Measurements from ENCODE around the gene ZBTB18.

ZBTB18 gene

DNA sequence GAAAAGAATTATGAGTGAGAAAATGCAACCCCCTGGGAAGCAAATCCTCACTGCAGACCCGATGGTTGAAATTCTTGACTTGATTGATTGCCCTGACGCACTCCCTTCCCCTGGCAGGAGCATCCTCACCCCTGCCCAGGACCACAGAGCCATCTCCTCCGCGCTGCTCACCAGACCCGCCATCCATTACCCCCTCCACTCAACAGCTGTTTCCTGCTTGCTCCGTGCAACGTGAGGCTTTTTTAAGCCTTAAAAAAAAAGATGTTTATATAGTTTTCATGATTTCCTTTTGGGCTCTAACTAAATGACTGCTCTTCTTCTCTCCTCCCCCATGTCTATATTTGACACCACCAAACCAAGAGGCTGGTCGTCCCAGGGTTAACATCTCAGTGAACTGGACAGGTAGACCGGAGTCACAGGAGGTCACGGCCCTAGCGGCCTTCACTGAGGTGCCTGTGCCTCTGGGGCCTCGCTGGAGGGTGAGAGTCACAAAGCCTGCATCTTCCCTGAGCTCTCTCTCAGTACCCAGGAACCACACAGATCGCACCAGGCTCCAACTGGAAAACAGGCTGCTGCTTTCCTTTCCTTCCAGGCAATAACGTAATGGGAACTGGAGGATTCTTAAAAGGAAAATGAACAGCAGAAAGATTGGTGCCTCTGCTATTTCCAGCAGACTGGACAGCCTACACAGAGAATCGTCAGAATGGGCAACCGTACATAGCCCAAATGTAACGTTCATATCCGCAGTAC is 49.8 kb downstream of the ZBTB18 start:
- H3K4me3 ChIP-seq (replicated peaks; ENCODE audit: insufficient read depth, low read length), result no peak overlapping the region
- peaks cover 9% of the 10 kb centered on the region for H3K27me3 ChIP-seq (ENCODE audit: insufficient read depth, poor library complexity, severe bottlenecking)
- no peak overlapping the region for H3K27ac ChIP-seq (replicated peaks)
- no peak for DNase-seq (ENCODE audit: low read depth in 1 of 2, low spot score in 1 of 2)
- TF ChIP-seq, protein P1, sequence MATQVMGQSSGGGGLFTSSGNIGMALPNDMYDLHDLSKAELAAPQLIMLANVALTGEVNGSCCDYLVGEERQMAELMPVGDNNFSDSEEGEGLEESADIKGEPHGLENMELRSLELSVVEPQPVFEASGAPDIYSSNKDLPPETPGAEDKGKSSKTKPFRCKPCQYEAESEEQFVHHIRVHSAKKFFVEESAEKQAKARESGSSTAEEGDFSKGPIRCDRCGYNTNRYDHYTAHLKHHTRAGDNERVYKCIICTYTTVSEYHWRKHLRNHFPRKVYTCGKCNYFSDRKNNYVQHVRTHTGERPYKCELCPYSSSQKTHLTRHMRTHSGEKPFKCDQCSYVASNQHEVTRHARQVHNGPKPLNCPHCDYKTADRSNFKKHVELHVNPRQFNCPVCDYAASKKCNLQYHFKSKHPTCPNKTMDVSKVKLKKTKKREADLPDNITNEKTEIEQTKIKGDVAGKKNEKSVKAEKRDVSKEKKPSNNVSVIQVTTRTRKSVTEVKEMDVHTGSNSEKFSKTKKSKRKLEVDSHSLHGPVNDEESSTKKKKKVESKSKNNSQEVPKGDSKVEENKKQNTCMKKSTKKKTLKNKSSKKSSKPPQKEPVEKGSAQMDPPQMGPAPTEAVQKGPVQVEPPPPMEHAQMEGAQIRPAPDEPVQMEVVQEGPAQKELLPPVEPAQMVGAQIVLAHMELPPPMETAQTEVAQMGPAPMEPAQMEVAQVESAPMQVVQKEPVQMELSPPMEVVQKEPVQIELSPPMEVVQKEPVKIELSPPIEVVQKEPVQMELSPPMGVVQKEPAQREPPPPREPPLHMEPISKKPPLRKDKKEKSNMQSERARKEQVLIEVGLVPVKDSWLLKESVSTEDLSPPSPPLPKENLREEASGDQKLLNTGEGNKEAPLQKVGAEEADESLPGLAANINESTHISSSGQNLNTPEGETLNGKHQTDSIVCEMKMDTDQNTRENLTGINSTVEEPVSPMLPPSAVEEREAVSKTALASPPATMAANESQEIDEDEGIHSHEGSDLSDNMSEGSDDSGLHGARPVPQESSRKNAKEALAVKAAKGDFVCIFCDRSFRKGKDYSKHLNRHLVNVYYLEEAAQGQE (IDR thresholded peaks at IDR 0.05; ENCODE audit: insufficient replicate concordance, low read depth), result no peak
- TF ChIP-seq SPI1 (IDR thresholded peaks at IDR 0.05; ENCODE audit: borderline replicate concordance, low read depth), result no peak
- TF ChIP-seq POLR2AphosphoS5 (IDR thresholded peaks at IDR 0.05; ENCODE audit: low read depth), result no peak
- TF ChIP-seq GABPA (IDR thresholded peaks at IDR 0.05; ENCODE audit: low read depth), result no peak
- TF ChIP-seq, protein P2, sequence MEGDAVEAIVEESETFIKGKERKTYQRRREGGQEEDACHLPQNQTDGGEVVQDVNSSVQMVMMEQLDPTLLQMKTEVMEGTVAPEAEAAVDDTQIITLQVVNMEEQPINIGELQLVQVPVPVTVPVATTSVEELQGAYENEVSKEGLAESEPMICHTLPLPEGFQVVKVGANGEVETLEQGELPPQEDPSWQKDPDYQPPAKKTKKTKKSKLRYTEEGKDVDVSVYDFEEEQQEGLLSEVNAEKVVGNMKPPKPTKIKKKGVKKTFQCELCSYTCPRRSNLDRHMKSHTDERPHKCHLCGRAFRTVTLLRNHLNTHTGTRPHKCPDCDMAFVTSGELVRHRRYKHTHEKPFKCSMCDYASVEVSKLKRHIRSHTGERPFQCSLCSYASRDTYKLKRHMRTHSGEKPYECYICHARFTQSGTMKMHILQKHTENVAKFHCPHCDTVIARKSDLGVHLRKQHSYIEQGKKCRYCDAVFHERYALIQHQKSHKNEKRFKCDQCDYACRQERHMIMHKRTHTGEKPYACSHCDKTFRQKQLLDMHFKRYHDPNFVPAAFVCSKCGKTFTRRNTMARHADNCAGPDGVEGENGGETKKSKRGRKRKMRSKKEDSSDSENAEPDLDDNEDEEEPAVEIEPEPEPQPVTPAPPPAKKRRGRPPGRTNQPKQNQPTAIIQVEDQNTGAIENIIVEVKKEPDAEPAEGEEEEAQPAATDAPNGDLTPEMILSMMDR (IDR thresholded peaks at IDR 0.05; ENCODE audit: insufficient read depth, low read length), result no peak

DNA sequence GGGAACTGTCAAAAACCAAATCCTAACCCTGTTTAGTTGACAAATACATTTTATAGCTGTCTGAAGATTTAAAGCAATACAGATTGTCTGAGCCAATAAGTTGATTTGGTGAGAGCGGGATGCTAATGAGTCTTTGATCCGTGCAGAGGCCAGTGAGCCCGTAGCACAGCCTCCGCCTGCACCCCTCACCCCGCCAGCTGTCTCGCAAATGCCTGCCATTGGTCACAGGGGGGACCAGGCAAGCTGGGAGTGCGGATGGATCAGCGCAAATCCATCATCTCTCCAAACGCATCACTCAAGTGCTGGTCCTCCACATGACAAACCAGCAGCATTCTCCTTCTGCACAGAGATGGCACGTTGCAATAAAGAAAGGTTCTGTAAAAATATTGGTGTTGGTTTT is 51.0 kb downstream of the ZBTB18 start:
- no peak for DNase-seq (ENCODE audit: low read depth in 1 of 2, low spot score in 1 of 2)
- Histone ChIP-seq H3K27me3 (ENCODE audit: insufficient read depth, poor library complexity, severe bottlenecking) (peaks cover 9% of the 10 kb centered on the region), H3K27ac (replicated peaks) (no peak overlapping the region), H3K4me3 (replicated peaks; ENCODE audit: insufficient read depth, low read length) (no peak overlapping the region)
- no peak for TF ChIP-seq POLR2AphosphoS5 (IDR thresholded peaks at IDR 0.05; ENCODE audit: low read depth)
- TF ChIP-seq, protein P2 (IDR thresholded peaks at IDR 0.05; ENCODE audit: insufficient read depth, low read length), result no peak
- no peak for TF ChIP-seq SPI1 (IDR thresholded peaks at IDR 0.05; ENCODE audit: borderline replicate concordance, low read depth)
- no peak for TF ChIP-seq GABPA (IDR thresholded peaks at IDR 0.05; ENCODE audit: low read depth)
- TF ChIP-seq, protein P1 (IDR thresholded peaks at IDR 0.05; ENCODE audit: insufficient replicate concordance, low read depth), result no peak

DNA sequence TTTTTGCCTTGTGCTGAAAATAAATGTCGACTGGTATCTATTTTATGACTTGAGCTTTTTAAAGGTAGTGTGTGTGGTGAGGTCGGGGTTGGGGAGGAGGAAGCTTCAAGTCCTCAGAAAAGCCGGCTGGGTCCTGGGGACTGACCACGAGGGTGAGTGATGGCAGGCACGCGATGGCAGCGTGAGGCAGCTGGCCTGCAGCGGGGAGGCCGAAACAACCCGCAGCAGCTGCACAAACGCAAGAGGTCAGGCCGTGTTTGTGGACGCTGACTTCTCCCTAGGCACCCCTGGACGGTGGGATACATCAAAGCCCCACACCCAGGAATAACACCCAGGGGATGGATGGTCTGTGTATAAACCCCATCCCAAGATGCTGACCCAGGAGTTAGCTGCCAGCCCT is 51.4 kb downstream of the ZBTB18 start:
- DNase-seq (ENCODE audit: low read depth in 1 of 2, low spot score in 1 of 2), result no peak
- Histone ChIP-seq H3K27me3 (ENCODE audit: insufficient read depth, poor library complexity, severe bottlenecking) (peaks cover 9% of the 10 kb centered on the region), H3K27ac (replicated peaks) (no peak overlapping the region), H3K4me3 (replicated peaks; ENCODE audit: insufficient read depth, low read length) (no peak overlapping the region)
- no peak for TF ChIP-seq SPI1 (IDR thresholded peaks at IDR 0.05; ENCODE audit: borderline replicate concordance, low read depth)
- TF ChIP-seq, protein P1 (IDR thresholded peaks at IDR 0.05; ENCODE audit: insufficient replicate concordance, low read depth), result no peak
- no peak for TF ChIP-seq GABPA (IDR thresholded peaks at IDR 0.05; ENCODE audit: low read depth)
- TF ChIP-seq POLR2AphosphoS5 (IDR thresholded peaks at IDR 0.05; ENCODE audit: low read depth), result no peak
- TF ChIP-seq, protein P2 (IDR thresholded peaks at IDR 0.05; ENCODE audit: insufficient read depth, low read length), result no peak
